Measurements from ENCODE around the gene RESP18. TPM values are rescaled to one million over a fixed set of nuclear protein-coding genes. Genes with fewer than 3 reads are reported as not detected.

Gene RESP18
- polyA plus RNA-seq (ENCODE audit: low read depth in 6 of 6), result not detected

GRCh38 chr2:219332542-219332941, at the start of gene RESP18:
TSS of gene RESP18 (minus strand) at chr2:219332744.
- peak within 1 kb of the TSS in 1 of 8 donors; percentile 9 for H3K4me3 Mint-ChIP-seq
- DNase-seq (no peak), ATAC-seq (ENCODE audit: low read depth in 2 of 2) (no peak)
- H3K27me3 Mint-ChIP-seq, result peaks cover 71 to 91% (median 86%) of the 10 kb centered on the region in 3 donors
- peaks cover 16 to 25% of the 10 kb centered on the region in 2 donors for H3K36me3 Mint-ChIP-seq
- H3K4me1 Mint-ChIP-seq, result no peaks in the 10 kb centered on the region
- peaks cover 8 to 34% (median 21%) of the 10 kb centered on the region in 7 donors for H3K9me3 Mint-ChIP-seq
- no peak within 1 kb of the TSS for H3K27ac Mint-ChIP-seq

GRCh38 chr2:219381448-219381847, 48.9 kb upstream of the RESP18 start:
- Mint-ChIP-seq H3K4me3 (peak overlapping the region in 1 of 8 donors; percentile 2), H3K27ac (peak overlapping the region in 1 of 6 donors; percentile 53), H3K27me3 (no peaks in the 10 kb centered on the region), H3K9me3 (no peaks in the 10 kb centered on the region), H3K36me3 (peaks cover 18 to 31% of the 10 kb centered on the region in 2 donors), H3K4me1 (peaks cover 10 to 12% (median 11%) of the 10 kb centered on the region in 3 donors)
- ATAC-seq (ENCODE audit: low read depth in 2 of 2), result no peak
- no peak for DNase-seq

GRCh38 chr2:219380926-219381325, 48.4 kb upstream of the RESP18 start:
- DNase-seq, result no peak
- H3K27ac Mint-ChIP-seq, result no peak overlapping the region
- H3K36me3 Mint-ChIP-seq, result peaks cover 18 to 31% of the 10 kb centered on the region in 2 donors

DNA sequence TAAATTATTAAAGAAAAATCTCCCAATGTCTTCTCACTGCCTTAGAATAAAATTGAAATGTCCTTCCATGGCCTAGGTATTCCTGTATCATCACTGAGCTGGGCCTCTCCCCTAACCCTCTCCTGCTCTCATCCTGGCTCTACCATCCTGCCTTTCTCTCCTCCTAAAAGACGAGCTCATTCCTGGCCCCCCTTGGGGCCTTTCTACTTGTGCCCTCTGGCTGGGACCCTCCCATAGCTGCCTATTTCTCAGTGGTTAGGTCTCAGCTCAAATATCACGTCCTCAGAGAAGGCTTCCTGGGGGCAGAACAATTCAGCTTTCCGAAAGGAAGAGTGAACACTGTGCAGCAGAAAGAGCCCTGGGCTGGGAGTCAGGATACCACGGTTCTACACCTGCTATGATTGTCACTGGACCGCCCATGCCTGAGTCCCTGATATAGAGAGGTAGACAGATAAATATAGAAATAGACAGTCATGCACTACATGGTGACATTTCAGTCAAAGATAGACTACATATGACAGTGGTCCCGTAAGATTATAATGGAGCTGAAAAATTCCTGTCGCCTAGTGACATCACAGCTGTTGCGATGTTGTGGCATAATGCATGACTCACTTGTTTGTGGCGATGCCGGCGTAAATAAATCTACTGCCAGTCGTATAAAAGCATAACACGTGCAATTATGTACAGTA, 45.8 kb upstream of the RESP18 start:
- Mint-ChIP-seq H3K27me3 (no peaks in the 10 kb centered on the region), H3K4me3 (no peak overlapping the region), H3K9me3 (no peaks in the 10 kb centered on the region), H3K36me3 (peaks cover 30 to 38% of the 10 kb centered on the region in 2 donors), H3K4me1 (peaks cover under 1 to 6% (median 3%) of the 10 kb centered on the region in 3 donors), H3K27ac (peak overlapping the region in 2 of 6 donors; percentile 9 to 44)
- ATAC-seq (ENCODE audit: low read depth in 2 of 2) (no peak), DNase-seq (no peak)

More at GRCh38 chr2:219380926-219381325, 48.4 kb upstream of the RESP18 start:
- H3K9me3 Mint-ChIP-seq, result no peaks in the 10 kb centered on the region
- H3K4me1 Mint-ChIP-seq, result peaks cover 5 to 11% (median 6%) of the 10 kb centered on the region in 3 donors
- no peak overlapping the region for H3K4me3 Mint-ChIP-seq
- no peak for ATAC-seq (ENCODE audit: low read depth in 2 of 2)
- no peaks in the 10 kb centered on the region for H3K27me3 Mint-ChIP-seq

GRCh38 chr2:219369447-219369861, 36.9 kb upstream of the RESP18 start:
- H3K27ac Mint-ChIP-seq, result peak overlapping the region in 1 of 6 donors; percentile 74
- no peaks in the 10 kb centered on the region for H3K27me3 Mint-ChIP-seq
- ATAC-seq (ENCODE audit: low read depth in 2 of 2), result no peak
- H3K4me1 Mint-ChIP-seq, result peaks cover 0 to 6% (median 0%) of the 10 kb centered on the region in 3 donors
- no peaks in the 10 kb centered on the region for H3K9me3 Mint-ChIP-seq
- no peak overlapping the region for H3K4me3 Mint-ChIP-seq
- peaks cover 12 to 18% of the 10 kb centered on the region in 2 donors for H3K36me3 Mint-ChIP-seq
- DNase-seq, result no peak

DNA sequence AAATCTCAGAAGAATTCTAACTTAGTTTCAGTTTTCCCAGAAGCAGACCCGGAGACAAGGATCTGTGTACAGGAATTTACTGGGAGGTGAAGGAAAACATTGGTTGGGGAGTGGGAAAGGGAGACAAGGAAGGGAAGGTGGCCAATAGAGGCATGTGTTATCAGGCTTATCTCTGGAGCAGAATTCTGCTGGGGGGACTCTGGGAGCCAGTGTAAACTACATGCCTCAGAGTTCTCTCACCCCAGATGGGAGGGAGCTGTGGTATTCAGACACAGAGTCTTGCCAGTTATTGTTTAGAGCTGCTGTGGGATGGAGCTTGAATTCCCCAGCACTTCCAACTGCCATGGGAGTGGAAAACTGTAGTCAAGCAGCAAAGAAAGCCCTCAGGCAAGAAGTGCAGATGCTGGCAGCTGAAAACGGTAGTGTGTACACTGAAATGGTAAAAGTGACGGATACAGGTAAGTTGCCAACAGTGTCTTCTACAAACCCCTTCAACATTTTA, 36.2 kb upstream of the RESP18 start:
- no peak overlapping the region for H3K4me3 Mint-ChIP-seq
- H3K27ac Mint-ChIP-seq, result peak overlapping the region in 2 of 6 donors; percentile 54 to 95
- H3K9me3 Mint-ChIP-seq, result no peaks in the 10 kb centered on the region
- H3K4me1 Mint-ChIP-seq, result peaks cover 0 to 6% (median 0%) of the 10 kb centered on the region in 3 donors
- no peak for ATAC-seq (ENCODE audit: low read depth in 2 of 2)
- peaks cover 5 to 11% of the 10 kb centered on the region in 2 donors for H3K36me3 Mint-ChIP-seq
- no peaks in the 10 kb centered on the region for H3K27me3 Mint-ChIP-seq
- no peak for DNase-seq

GRCh38 chr2:219362524-219363164, 30.1 kb upstream of the RESP18 start:
- H3K9me3 Mint-ChIP-seq, result peaks cover 0 to 2% (median 0%) of the 10 kb centered on the region in 7 donors
- peaks cover 13 to 27% (median 26%) of the 10 kb centered on the region in 3 donors for H3K27me3 Mint-ChIP-seq
- DNase-seq, result no peak
- H3K36me3 Mint-ChIP-seq, result peaks cover 4 to 20% of the 10 kb centered on the region in 2 donors
- peaks cover 0 to 4% (median 3%) of the 10 kb centered on the region in 3 donors for H3K4me1 Mint-ChIP-seq
- no peak for ATAC-seq (ENCODE audit: low read depth in 2 of 2)
- H3K27ac Mint-ChIP-seq, result peak overlapping the region in 1 of 6 donors; percentile 23
- H3K4me3 Mint-ChIP-seq, result no peak overlapping the region

- no peak overlapping the region for H3K4me3 Mint-ChIP-seq
- peaks cover 0 to 2% (median 0%) of the 10 kb centered on the region in 7 donors for H3K9me3 Mint-ChIP-seq
- no peak for ATAC-seq (ENCODE audit: low read depth in 2 of 2)
- H3K36me3 Mint-ChIP-seq, result peaks cover 4 to 20% of the 10 kb centered on the region in 2 donors
- H3K27me3 Mint-ChIP-seq, result peaks cover 16 to 30% (median 27%) of the 10 kb centered on the region in 3 donors
- peaks cover 0 to 4% (median 3%) of the 10 kb centered on the region in 3 donors for H3K4me1 Mint-ChIP-seq
- DNase-seq, result no peak
- H3K27ac Mint-ChIP-seq, result no peak overlapping the region
Measured at GRCh38 chr2:219362072-219362471, 29.5 kb upstream of the RESP18 start.

- peaks cover 0 to 2% (median 0%) of the 10 kb centered on the region in 7 donors for H3K9me3 Mint-ChIP-seq
- peaks cover 50 to 66% (median 60%) of the 10 kb centered on the region in 3 donors for H3K27me3 Mint-ChIP-seq
- peak overlapping the region in 1 of 6 donors; percentile 66 for H3K27ac Mint-ChIP-seq
- peak in 1 of 2 donors; percentile 30 for ATAC-seq (ENCODE audit: low read depth in 2 of 2)
- peaks cover 4 to 18% of the 10 kb centered on the region in 2 donors for H3K36me3 Mint-ChIP-seq
- no peak for DNase-seq
- H3K4me3 Mint-ChIP-seq, result peak overlapping the region in 3 of 8 donors; percentile 11 to 19 (median 17)
- H3K4me1 Mint-ChIP-seq, result peaks cover 0 to 4% (median 3%) of the 10 kb centered on the region in 3 donors
Measured at GRCh38 chr2:219358170-219359075, 25.9 kb upstream of the RESP18 start.

DNA sequence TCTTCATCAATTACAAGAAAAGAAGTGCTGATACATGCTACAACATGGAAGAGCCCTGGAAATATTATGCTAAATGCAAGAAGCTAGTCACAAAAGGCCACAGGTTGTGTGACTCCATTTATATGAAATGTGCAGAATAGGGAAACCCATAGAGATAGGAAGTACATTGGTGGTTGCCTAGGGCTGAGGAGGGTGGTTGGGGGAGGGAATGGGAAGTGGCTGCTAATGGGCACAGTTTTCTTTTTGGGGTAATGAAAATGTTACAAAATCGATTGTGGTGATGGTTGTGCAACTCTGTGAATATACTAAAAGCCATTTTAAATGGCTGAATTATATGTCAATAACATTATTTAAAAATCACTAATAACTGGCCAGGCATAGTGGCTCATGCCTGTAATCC, 24.3 kb upstream of the RESP18 start:
- H3K4me1 Mint-ChIP-seq, result peaks cover 0 to 4% (median 3%) of the 10 kb centered on the region in 3 donors
- no peak overlapping the region for H3K4me3 Mint-ChIP-seq
- peak overlapping the region in 1 of 6 donors; percentile 10 for H3K27ac Mint-ChIP-seq
- peaks cover 55 to 76% (median 65%) of the 10 kb centered on the region in 3 donors for H3K27me3 Mint-ChIP-seq
- no peak for DNase-seq
- peaks cover 0 to 13% of the 10 kb centered on the region in 2 donors for H3K36me3 Mint-ChIP-seq
- ATAC-seq (ENCODE audit: low read depth in 2 of 2), result no peak
- H3K9me3 Mint-ChIP-seq, result peaks cover 0 to 2% (median 0%) of the 10 kb centered on the region in 7 donors

DNA sequence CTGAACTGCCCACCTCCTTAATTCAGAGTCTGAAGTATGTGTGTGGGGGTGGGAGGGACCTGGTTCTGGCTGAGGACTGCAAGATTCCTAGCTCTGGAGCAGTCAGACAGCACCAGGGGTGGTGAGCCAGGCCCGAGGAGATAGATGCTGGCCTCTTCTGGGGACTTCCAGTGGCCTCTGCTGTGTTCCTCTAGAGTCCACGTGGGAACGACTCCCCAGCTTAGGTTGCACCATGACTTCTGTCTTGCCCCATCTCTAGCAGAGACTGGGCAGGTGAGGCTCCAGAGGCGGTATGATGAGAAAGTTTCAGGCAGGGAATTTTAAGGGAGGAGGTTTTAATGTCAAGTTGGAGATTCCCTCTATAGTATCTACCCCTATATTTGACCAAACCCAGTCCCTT, 22.0 kb upstream of the RESP18 start:
- DNase-seq, result no peak
- Mint-ChIP-seq H3K27ac (no peak overlapping the region), H3K27me3 (peaks cover 48 to 83% (median 65%) of the 10 kb centered on the region in 3 donors), H3K9me3 (peaks cover 0 to 2% (median 0%) of the 10 kb centered on the region in 7 donors), H3K36me3 (no peaks in the 10 kb centered on the region), H3K4me3 (no peak overlapping the region), H3K4me1 (peaks cover 0 to 4% (median 3%) of the 10 kb centered on the region in 3 donors)
- ATAC-seq (ENCODE audit: low read depth in 2 of 2), result no peak

- H3K36me3 Mint-ChIP-seq, result no peaks in the 10 kb centered on the region
- ATAC-seq (ENCODE audit: low read depth in 2 of 2) (no peak), DNase-seq (no peak)
- no peaks in the 10 kb centered on the region for H3K4me1 Mint-ChIP-seq
- peaks cover 53 to 82% (median 63%) of the 10 kb centered on the region in 3 donors for H3K27me3 Mint-ChIP-seq
- H3K27ac Mint-ChIP-seq, result no peak overlapping the region
- H3K4me3 Mint-ChIP-seq, result no peak overlapping the region
- no peaks in the 10 kb centered on the region for H3K9me3 Mint-ChIP-seq
Measured at GRCh38 chr2:219353129-219353528, 20.6 kb upstream of the RESP18 start.
